Panc1 (cell line): Measurements from ENCODE around the gene SMAD1.

ENCODE experiments used
- CTCF ChIP-seq: fragments of 450-650 bp; IDR thresholded peaks from 2 replicates; pipeline ENCODE4 v1.5.1; 2017; ENCODE audit warnings: mild to moderate bottlenecking
- POLR2AphosphoS5 ChIP-seq: IDR thresholded peaks from 2 replicates; pipeline ENCODE4 v1.6.1; 2012; ENCODE audit warnings: mild to moderate bottlenecking, low read depth, low read length, moderate library complexity
- SIN3A ChIP-seq: IDR thresholded peaks from 2 replicates; pipeline ENCODE4 v1.6.1; 2012; ENCODE audit warnings: low read depth, mild to moderate bottlenecking, low read length, moderate library complexity, borderline replicate concordance; ENCODE audit not compliant: insufficient read depth

DNA sequence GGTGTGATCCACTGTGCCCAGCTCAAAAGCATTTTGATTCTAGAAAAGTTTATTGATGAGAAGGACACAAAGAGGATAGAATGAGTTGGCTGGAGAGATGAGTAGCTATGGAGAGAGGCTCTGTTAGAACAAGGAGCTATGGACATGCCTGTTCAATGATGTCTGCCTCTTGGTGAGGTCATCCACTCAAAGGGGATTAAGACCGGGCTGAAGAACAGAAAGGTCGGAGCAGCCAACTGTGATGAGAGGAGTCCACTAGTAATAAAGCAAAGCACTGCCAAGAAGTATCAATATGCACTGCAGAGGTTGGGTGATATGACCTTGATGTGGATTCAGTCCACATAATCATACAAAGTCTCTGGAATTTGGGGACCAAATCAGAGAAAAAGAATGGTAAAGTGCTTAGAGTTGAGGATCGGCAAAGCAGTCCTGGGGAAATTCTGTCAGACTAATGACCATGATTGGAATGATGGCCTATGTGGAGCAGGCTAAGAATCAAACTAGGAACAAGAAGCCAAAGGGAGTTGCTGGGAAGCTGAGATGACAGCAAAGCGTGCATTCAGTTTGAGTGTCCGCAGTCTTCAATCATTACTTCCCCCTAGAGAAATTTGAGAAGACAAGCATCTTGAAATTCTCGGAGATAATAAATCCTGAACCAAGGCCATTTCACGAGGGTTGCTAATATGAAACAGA, 81.8 kb downstream of the SMAD1 start:
- TF ChIP-seq SIN3A = no peak
- no peak for TF ChIP-seq CTCF
- no peak for TF ChIP-seq POLR2AphosphoS5
